ENCODE data around the gene SLC28A1.

GRCh38 chr15:84842781-84843180 is 41.7 kb upstream of the SLC28A1 start:
- TF ChIP-seq CTCF (conservative IDR thresholded peaks at IDR 0.05; ENCODE audit: low read length) (no peak), EZH2phosphoT487 (IDR thresholded peaks at IDR 0.05; ENCODE audit: borderline replicate concordance, low read depth, low read length) (no peak)

All from OCI-LY7 (cell line).